H1 (cell line): Measurements from ENCODE around the gene MIX23.

Experiments
- HDAC2 ChIP-seq, 2 experiments: fragments of 300-600 bp in 1 of 2; sonication (generic) in 1 of 2; IDR thresholded peaks; 2 replicates each; pipeline ENCODE4 v1.6.1; 2011 to 2012; ENCODE audit warnings: low read depth in 2 of 2, low read length in 2 of 2, mild to moderate bottlenecking in 2 of 2, moderate library complexity in 2 of 2, borderline replicate concordance in 1 of 2, inconsistent platforms in 1 of 2
- POLR2AphosphoS5 ChIP-seq: IDR thresholded peaks from 2 replicates; pipeline ENCODE4 v1.6.1; 2011; ENCODE audit warnings: low read depth, low read length
- TF ChIP-seq, protein P1 (sequence below): IDR thresholded peaks from 2 replicates; pipeline ENCODE4 v1.6.1; 2012; ENCODE audit warnings: low read length, inconsistent platforms

DNA sequence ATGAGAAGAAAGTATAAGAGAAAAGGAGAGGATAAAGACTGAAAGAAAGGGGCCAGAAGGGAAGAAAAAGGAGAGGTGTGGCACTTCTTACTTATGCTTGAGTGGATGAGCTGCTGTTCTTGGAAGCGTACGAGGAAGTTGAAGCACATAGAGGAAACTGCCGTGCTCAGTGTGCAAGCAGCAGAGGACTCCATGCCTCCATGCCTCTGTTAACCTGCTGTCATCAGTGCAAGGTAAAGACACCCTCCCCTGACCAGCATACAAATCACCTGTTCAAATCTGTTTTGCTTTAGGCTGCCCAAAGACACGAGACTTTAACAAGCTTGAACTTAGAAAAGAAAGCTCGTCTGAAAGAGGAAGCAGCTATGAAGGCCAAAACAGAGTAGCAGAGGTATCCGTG lies 26.4 kb upstream of the MIX23 start:
- TF ChIP-seq POLR2AphosphoS5, result no peak
- no peak for TF ChIP-seq HDAC2 (IDR thresholded peaks at IDR 0.05; ENCODE audit: borderline replicate concordance in 1 of 2, low read depth in 2 of 2, low read length in 2 of 2)
- TF ChIP-seq, protein P1, sequence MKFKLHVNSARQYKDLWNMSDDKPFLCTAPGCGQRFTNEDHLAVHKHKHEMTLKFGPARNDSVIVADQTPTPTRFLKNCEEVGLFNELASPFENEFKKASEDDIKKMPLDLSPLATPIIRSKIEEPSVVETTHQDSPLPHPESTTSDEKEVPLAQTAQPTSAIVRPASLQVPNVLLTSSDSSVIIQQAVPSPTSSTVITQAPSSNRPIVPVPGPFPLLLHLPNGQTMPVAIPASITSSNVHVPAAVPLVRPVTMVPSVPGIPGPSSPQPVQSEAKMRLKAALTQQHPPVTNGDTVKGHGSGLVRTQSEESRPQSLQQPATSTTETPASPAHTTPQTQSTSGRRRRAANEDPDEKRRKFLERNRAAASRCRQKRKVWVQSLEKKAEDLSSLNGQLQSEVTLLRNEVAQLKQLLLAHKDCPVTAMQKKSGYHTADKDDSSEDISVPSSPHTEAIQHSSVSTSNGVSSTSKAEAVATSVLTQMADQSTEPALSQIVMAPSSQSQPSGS, result no peak
